ENCODE measurements around the gene CRYZL1.
"Not testable (repeated sequence)": the region's sequence is repeated elsewhere in the genome, so short reads cannot be mapped to it uniquely, and the experiment has no call there.

CRYZL1 gene

GRCh38 chr21:33634254-33634653 lies 7.3 kb downstream of the CRYZL1 start:
- Mint-ChIP-seq H3K4me1 (peaks cover 11% of the 10 kb centered on the region), H3K27ac (no peak overlapping the region), H3K27me3 (no peaks in the 10 kb centered on the region), H3K4me3 (no peak overlapping the region), H3K36me3 (peaks cover 16% of the 10 kb centered on the region), H3K9me3 (no peaks in the 10 kb centered on the region)
- no peak for ATAC-seq (ENCODE audit: low read depth)
- no peak for DNase-seq (ENCODE audit: low spot score in 2 of 2)

GRCh38 chr21:33626151-33626550 lies 15.4 kb downstream of the CRYZL1 start:
- not testable (repeated sequence) for H3K9me3 Mint-ChIP-seq; DNase-seq (ENCODE audit: low spot score in 2 of 2); H3K4me3 Mint-ChIP-seq; ATAC-seq (ENCODE audit: low read depth); H3K27ac Mint-ChIP-seq; H3K27me3 Mint-ChIP-seq; H3K4me1 Mint-ChIP-seq
- peaks cover 19% of the 10 kb centered on the region for H3K36me3 Mint-ChIP-seq

- H3K4me3 Mint-ChIP-seq, result no peak overlapping the region
- DNase-seq (ENCODE audit: low spot score in 2 of 2) (no peak), ATAC-seq (ENCODE audit: low read depth) (no peak)
- H3K27ac Mint-ChIP-seq, result peak overlapping the region; percentile 62
- H3K4me1 Mint-ChIP-seq, result no peaks in the 10 kb centered on the region
- H3K9me3 Mint-ChIP-seq, result peaks cover 2% of the 10 kb centered on the region
- H3K36me3 Mint-ChIP-seq, result peaks cover 21% of the 10 kb centered on the region
- H3K27me3 Mint-ChIP-seq, result no peaks in the 10 kb centered on the region
Measured at GRCh38 chr21:33622253-33622652, 19.3 kb downstream of the CRYZL1 start.

- no peak for DNase-seq (ENCODE audit: low spot score in 2 of 2)
- Mint-ChIP-seq H3K27me3 (no peaks in the 10 kb centered on the region), H3K9me3 (peaks cover 2% of the 10 kb centered on the region), H3K27ac (no peak overlapping the region), H3K36me3 (peaks cover 24% of the 10 kb centered on the region), H3K4me3 (no peak overlapping the region), H3K4me1 (no peaks in the 10 kb centered on the region)
- no peak for ATAC-seq (ENCODE audit: low read depth)
Measured at GRCh38 chr21:33619726-33620125, 21.8 kb downstream of the CRYZL1 start.

GRCh38 chr21:33618407-33618806 lies 23.1 kb downstream of the CRYZL1 start:
- Mint-ChIP-seq H3K27ac (peak overlapping the region; percentile 45), H3K27me3 (no peaks in the 10 kb centered on the region), H3K4me1 (no peaks in the 10 kb centered on the region), H3K36me3 (peaks cover 21% of the 10 kb centered on the region), H3K4me3 (no peak overlapping the region), H3K9me3 (peaks cover 2% of the 10 kb centered on the region)
- ATAC-seq (ENCODE audit: low read depth), result no peak
- no peak for DNase-seq (ENCODE audit: low spot score in 2 of 2)

- peaks cover 21% of the 10 kb centered on the region for H3K36me3 Mint-ChIP-seq
- not testable (repeated sequence) for H3K9me3 Mint-ChIP-seq; H3K4me3 Mint-ChIP-seq; H3K27ac Mint-ChIP-seq; H3K4me1 Mint-ChIP-seq; DNase-seq (ENCODE audit: low spot score in 2 of 2); H3K27me3 Mint-ChIP-seq; ATAC-seq (ENCODE audit: low read depth)
Measured at GRCh38 chr21:33617565-33617964, 24.0 kb downstream of the CRYZL1 start.

- no peak overlapping the region for H3K27ac Mint-ChIP-seq
- no peak overlapping the region for H3K4me3 Mint-ChIP-seq
- no peaks in the 10 kb centered on the region for H3K9me3 Mint-ChIP-seq
- DNase-seq (ENCODE audit: low spot score in 2 of 2) (no peak), ATAC-seq (ENCODE audit: low read depth) (no peak)
- no peaks in the 10 kb centered on the region for H3K27me3 Mint-ChIP-seq
- H3K36me3 Mint-ChIP-seq, result peaks cover 8% of the 10 kb centered on the region
- peaks cover 6% of the 10 kb centered on the region for H3K4me1 Mint-ChIP-seq
Measured at GRCh38 chr21:33611006-33611744, 30.4 kb downstream of the CRYZL1 start.

GRCh38 chr21:33608559-33608958 lies 33.0 kb downstream of the CRYZL1 start:
- Mint-ChIP-seq H3K4me1 (peaks cover 9% of the 10 kb centered on the region), H3K4me3 (no peak overlapping the region), H3K27ac (peak overlapping the region; percentile 20), H3K27me3 (no peaks in the 10 kb centered on the region), H3K36me3 (peaks cover 7% of the 10 kb centered on the region), H3K9me3 (no peaks in the 10 kb centered on the region)
- no peak for DNase-seq (ENCODE audit: low spot score in 2 of 2)
- ATAC-seq (ENCODE audit: low read depth), result no peak

GRCh38 chr21:33598051-33598450 lies 43.5 kb downstream of the CRYZL1 start:
- H3K4me1 Mint-ChIP-seq, result no peaks in the 10 kb centered on the region
- H3K27ac Mint-ChIP-seq, result no peak overlapping the region
- H3K36me3 Mint-ChIP-seq, result peaks cover 18% of the 10 kb centered on the region
- ATAC-seq (ENCODE audit: low read depth), result no peak
- DNase-seq (ENCODE audit: low spot score in 2 of 2), result no peak
- H3K9me3 Mint-ChIP-seq, result no peaks in the 10 kb centered on the region
- no peaks in the 10 kb centered on the region for H3K27me3 Mint-ChIP-seq
- H3K4me3 Mint-ChIP-seq, result no peak overlapping the region

- ATAC-seq (ENCODE audit: low read depth) (peak; percentile 91), DNase-seq (ENCODE audit: low spot score in 2 of 2) (peak; percentile 85 to 92)
- Mint-ChIP-seq H3K9me3 (no peaks in the 10 kb centered on the region), H3K4me3 (peak within 1 kb of the TSS; percentile 90), H3K27ac (peak within 1 kb of the TSS; percentile 86), H3K4me1 (peaks cover 8% of the 10 kb centered on the region), H3K27me3 (no peaks in the 10 kb centered on the region), H3K36me3 (peaks cover 2% of the 10 kb centered on the region)
Measured at GRCh38 chr21:33588485-33589335, 52.8 kb downstream of the CRYZL1 start, which contains the start of gene DONSON. Gene DONSON (minus strand): TSS chr21:33588684. CDS start chr21:33588641, 43 bp downstream.

- H3K4me1 Mint-ChIP-seq, result peaks cover 8% of the 10 kb centered on the region
- no peak overlapping the region for H3K27ac Mint-ChIP-seq
Measured at GRCh38 chr21:33587792-33588484, 53.6 kb downstream of the CRYZL1 start.

GRCh38 chr21:33586927-33587326 lies 54.6 kb downstream of the CRYZL1 start:
- DNase-seq (ENCODE audit: low spot score in 2 of 2) (no peak), ATAC-seq (ENCODE audit: low read depth) (no peak)
- peaks cover 8% of the 10 kb centered on the region for H3K4me1 Mint-ChIP-seq
- peak overlapping the region; percentile 41 for H3K4me3 Mint-ChIP-seq
- H3K9me3 Mint-ChIP-seq, result no peaks in the 10 kb centered on the region
- no peaks in the 10 kb centered on the region for H3K36me3 Mint-ChIP-seq
- no peaks in the 10 kb centered on the region for H3K27me3 Mint-ChIP-seq
- no peak overlapping the region for H3K27ac Mint-ChIP-seq

More at GRCh38 chr21:33587792-33588484, 53.6 kb downstream of the CRYZL1 start:
- Mint-ChIP-seq H3K4me3 (peak overlapping the region; percentile 89), H3K27me3 (no peaks in the 10 kb centered on the region), H3K9me3 (no peaks in the 10 kb centered on the region), H3K36me3 (no peaks in the 10 kb centered on the region)
- DNase-seq (ENCODE audit: low spot score in 2 of 2), result no peak
- peak; percentile 17 for ATAC-seq (ENCODE audit: low read depth)

- no peaks in the 10 kb centered on the region for H3K36me3 Mint-ChIP-seq
- no peak for DNase-seq (ENCODE audit: low spot score in 2 of 2)
- H3K4me1 Mint-ChIP-seq, result peaks cover 8% of the 10 kb centered on the region
- H3K9me3 Mint-ChIP-seq, result no peaks in the 10 kb centered on the region
- no peak overlapping the region for H3K27ac Mint-ChIP-seq
- H3K4me3 Mint-ChIP-seq, result no peak overlapping the region
- no peaks in the 10 kb centered on the region for H3K27me3 Mint-ChIP-seq
- no peak for ATAC-seq (ENCODE audit: low read depth)
Measured at GRCh38 chr21:33584455-33584854, 57.1 kb downstream of the CRYZL1 start.
